K562 (cell line): ENCODE measurements around the gene KRTAP4-8. TPM values are rescaled to one million over a fixed set of nuclear protein-coding genes. Genes with fewer than 3 reads are reported as not detected.
"Not testable (repeated sequence)": the region's sequence is repeated elsewhere in the genome, so short reads cannot be mapped to it uniquely, and the experiment has no call there.

Source experiments
- ATAC-seq: fragments of 200-7000 bp; cut with Tn5 transposase; 3 replicates; pipeline ENCODE4 v1.9.1; 2020; ENCODE audit warnings: moderate library complexity
- BruUV-seq: library from RNA; stranded (reverse); fragments of 400-500 nt; replicated peaks from 2 replicates; lab custom pipeline; 2021; lab: Mats Ljungman, UMichigan
- CTCF ChIA-PET: fragments of 300-600 bp; formaldehyde crosslinking; extraction: SDS; loops from one replicate; lab custom pipeline; 2021; ENCODE audit warnings: low intra/inter-chr PET ratio; lab: Yijun Ruan, JAX
- POLR2A ChIA-PET: fragments of 300-600, 350-650 bp; sonication (Branson Sonifier 250); formaldehyde crosslinking; extraction: SDS; loops from one replicate; lab custom pipeline; 2021; ENCODE audit warnings: antibody characterized with exemption, inconsistent platforms; lab: Yijun Ruan, JAX
- DNase-seq, 4 experiments: peaks; one replicate each; pipeline versions ENCODE4 v3.0.0 to v3.0.0-alpha.2; 2011 to 2018; ENCODE audit warnings: low spot score in 3 of 4, mixed read lengths in 3 of 4; ENCODE audit errors: extremely low read depth in 1 of 4
- FAIRE-seq: peaks from 2 replicates; lab custom pipeline; 2011; peaks lifted over from hg19 to GRCh38; lab: Jason Lieb, UNC
- H2AFZ ChIP-seq: 2 replicates; pipeline ENCODE4 v1.6.0; 2011; ENCODE audit warnings: low read depth, low read length, control low read depth, inconsistent platforms
- H3K27ac ChIP-seq: fragments of 200-600 bp; 3 replicates; pipeline ENCODE4 v1.8.0; 2011; ENCODE audit warnings: low read depth, mild to moderate bottlenecking, control low read depth, inconsistent platforms, low read length, moderate library complexity, mixed read lengths; ENCODE audit errors: extremely low read depth
- H3K27me3 ChIP-seq, 2 experiments: fragments of 300-600 bp in 1 of 2; 2 replicates in 1 of 2; 3 replicates in 1 of 2; pipeline versions ENCODE4 v1.6.0 to v1.8.0; 2011; ENCODE audit warnings: inconsistent platforms in 2 of 2, low read length in 2 of 2, mild to moderate bottlenecking in 1 of 2, mixed read lengths in 1 of 2, moderate library complexity in 1 of 2; ENCODE audit not compliant: control insufficient read depth in 2 of 2, insufficient read depth in 2 of 2
- H3K36me3 ChIP-seq: fragments of 300-600 bp; 3 replicates; pipeline ENCODE4 v1.8.0; 2011; ENCODE audit warnings: mild to moderate bottlenecking, low read length, inconsistent platforms; ENCODE audit not compliant: control insufficient read depth, insufficient read depth
- H3K4me1 ChIP-seq, 2 experiments: fragments of 200-600 bp in 1 of 2; replicated peaks in 1 of 2; 2 replicates in 1 of 2; 3 replicates in 1 of 2; pipeline versions ENCODE4 v1.5.1 to v1.8.0; 2011; ENCODE audit warnings: inconsistent platforms in 2 of 2, low read length in 2 of 2, mild to moderate bottlenecking in 1 of 2, mixed read lengths in 1 of 2, moderate library complexity in 1 of 2; ENCODE audit not compliant: control insufficient read depth in 2 of 2, insufficient read depth in 2 of 2
- H3K4me2 ChIP-seq: 2 replicates; pipeline ENCODE4 v1.6.1; 2011; ENCODE audit warnings: low read length, control low read depth, inconsistent platforms, mixed read lengths; ENCODE audit not compliant: insufficient read depth
- H3K4me3 ChIP-seq: fragments of 200-600 bp; sonication (generic), shearing (Covaris generic); 2 replicates; pipeline ENCODE4 v1.5.1; 2016; ENCODE audit warnings: control low read depth, inconsistent platforms
- H3K79me2 ChIP-seq: fragments of 200-600 bp; 3 replicates; pipeline ENCODE4 v1.8.0; 2011; ENCODE audit warnings: low read length, inconsistent platforms; ENCODE audit not compliant: control insufficient read depth, insufficient read depth
- H3K9ac ChIP-seq, 2 experiments: 2 replicates each; pipeline versions ENCODE4 v1.6.0 to v1.6.1; 2011; ENCODE audit warnings: low read depth in 2 of 2, low read length in 2 of 2, control low read depth in 1 of 2, inconsistent platforms in 1 of 2, mild to moderate bottlenecking in 1 of 2, mixed read lengths in 1 of 2; ENCODE audit not compliant: insufficient read depth in 1 of 2
- H3K9me1 ChIP-seq: one replicate; pipeline ENCODE4 v1.6.0; 2011; ENCODE audit warnings: inconsistent platforms, mild to moderate bottlenecking, low read length, moderate library complexity; ENCODE audit not compliant: control insufficient read depth, insufficient read depth
- H3K9me3 ChIP-seq: replicated peaks from 2 replicates; pipeline ENCODE4 v1.5.1; 2011; ENCODE audit warnings: low read depth, low read length, inconsistent platforms; ENCODE audit not compliant: control insufficient read depth, insufficient read depth
- H4K20me1 ChIP-seq: replicated peaks from 2 replicates; pipeline ENCODE4 v1.6.1; 2011; ENCODE audit warnings: low read length, inconsistent platforms, mixed read lengths; ENCODE audit not compliant: control insufficient read depth, insufficient read depth
- ELF4 ChIP-seq: fragments of 450-650 bp; formaldehyde crosslinking; IDR thresholded peaks from 2 replicates; pipeline ENCODE4 v1.4.0; 2022; ENCODE audit warnings: missing genetic modification characterization
- MCM3 ChIP-seq: fragments of 450-650 bp; IDR thresholded peaks from 2 replicates; pipeline ENCODE4 v1.6.1; 2016
- RBM25 ChIP-seq: fragments of 200-400 bp; formaldehyde crosslinking; IDR thresholded peaks from 2 replicates; pipeline ENCODE4 v1.6.1; 2018; ENCODE audit warnings: low read length, low read depth, moderate library complexity; ENCODE audit not compliant: severe bottlenecking
- ZNF146 ChIP-seq: IDR thresholded peaks from one replicate; pipeline ENCODE4 v1.6.1; 2018; ENCODE audit warnings: missing compliant biosample characterization; ENCODE audit not compliant: unreplicated experiment
- WGBS: fragments of 100-300 bp; shearing (Covaris generic); methylation state at CpG from one replicate; pipeline ENCODE4 v1.1.6; 2016; ENCODE audit warnings: low coverage, mixed read lengths; ENCODE audit not compliant: insufficient coverage; ENCODE audit errors: missing lambda C conversion rate; 5-methylcytosine and 5-hydroxymethylcytosine counted together
- in situ Hi-C: fragments of 300-500 bp; cut with MboI; formaldehyde crosslinking; loops from 4 replicates; pipeline ENCODE4 v1.15.0; 2018; ENCODE audit warnings: inconsistent platforms, mixed read lengths
- intact Hi-C: fragments of 100-400 bp; cut with micrococcal nuclease; formaldehyde crosslinking; loops from 2 replicates; pipeline ENCODE4 v1.14.2; 2022
- polyA plus RNA-seq, 8 experiments: library from polyadenylated mRNA; depleted of rRNA in 4 of 8; stranded (reverse) in 5 of 8; unstranded in 3 of 8; fragments of >200 nt; fragmentation: Nextera tagmentation in 2 of 8; fragmentation: Illumina TruSeq in 1 of 8; extraction: Ambion mirVana in 2 of 8; extraction: Trizol in 1 of 8; gene quantifications; 2 replicates each; pipeline versions ENCODE4 v1.2.1 to v1.2.3, GENCODE V29; 2011 to 2014; ENCODE audit warnings: inconsistent platforms in 1 of 8, missing spikeins in 1 of 8
- total RNA-seq, 7 experiments: library from RNA; depleted of rRNA in 6 of 7; stranded (reverse); fragments of >200 nt in 6 of 7; fragmentation: Illumina TruSeq in 2 of 7; extraction: Trizol in 2 of 7; gene quantifications; 2 replicates each; pipeline versions ENCODE4 v1.2.1 to v1.2.3, GENCODE V29; 2011 to 2021; ENCODE audit warnings: low replicate concordance in 1 of 7

KRTAP4-8 gene
- total and polyA plus RNA-seq, 9 of the 15 experiments (the other 6 are each of a cell fraction or from before 2014, with no cell fraction given): not detected

DNA sequence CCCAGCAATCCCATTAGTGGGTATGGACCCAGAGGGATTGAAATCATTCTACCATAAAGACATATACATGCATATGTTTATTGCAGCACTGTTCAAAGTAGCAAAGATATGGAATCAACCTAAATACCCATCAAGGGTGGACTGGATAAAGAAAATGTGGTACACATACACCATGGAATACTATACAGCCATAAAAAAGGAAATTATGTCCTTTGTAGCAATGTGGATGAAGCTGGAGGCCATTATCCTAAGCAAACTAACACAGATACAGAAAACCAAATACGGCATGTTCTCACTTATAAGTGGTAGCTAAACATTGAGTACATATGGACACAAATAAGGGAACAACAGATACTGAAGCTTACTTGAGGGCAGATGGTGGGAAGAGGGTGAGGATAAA lies 40.4 kb downstream of the KRTAP4-8 start:
- Histone ChIP-seq H3K27ac (no peak overlapping the region), H4K20me1 (no peaks in the 10 kb centered on the region; the same call in 1 of the 2 replicates), H3K9me1 (no peaks in the 10 kb centered on the region), H3K4me3 (no peak overlapping the region), H3K4me1 (no peaks in the 10 kb centered on the region), H3K4me2 (no peak overlapping the region), H3K36me3 (no peaks in the 10 kb centered on the region), H2AFZ (no peak overlapping the region), H3K9ac (no peak overlapping the region), H3K79me2 (no peaks in the 10 kb centered on the region), H3K9me3 (no peaks in the 10 kb centered on the region), H3K27me3 (peaks cover 4 to 5% of the 10 kb centered on the region in 2 experiments; a peak in 4 of 5 replicates)
- in situ Hi-C loops (no loop called here), intact Hi-C loops (no loop called here)
- DNase-seq (no peak), ATAC-seq (no peak), FAIRE-seq (no peak)
- no TSS peak for BruUV-seq
- ChIA-PET CTCF (no interaction called here), POLR2A (no interaction called here)
- WGBS: 0% methylated on average over 1 of the region's 1 CpG
- TF ChIP-seq MCM3: no peak
- TF ChIP-seq ZNF146 (CRISPR knock-in tag): peak; percentile 92
- no peak for TF ChIP-seq ELF4 (CRISPR knock-in tag)
- TF ChIP-seq RBM25: peak; percentile 71

DNA sequence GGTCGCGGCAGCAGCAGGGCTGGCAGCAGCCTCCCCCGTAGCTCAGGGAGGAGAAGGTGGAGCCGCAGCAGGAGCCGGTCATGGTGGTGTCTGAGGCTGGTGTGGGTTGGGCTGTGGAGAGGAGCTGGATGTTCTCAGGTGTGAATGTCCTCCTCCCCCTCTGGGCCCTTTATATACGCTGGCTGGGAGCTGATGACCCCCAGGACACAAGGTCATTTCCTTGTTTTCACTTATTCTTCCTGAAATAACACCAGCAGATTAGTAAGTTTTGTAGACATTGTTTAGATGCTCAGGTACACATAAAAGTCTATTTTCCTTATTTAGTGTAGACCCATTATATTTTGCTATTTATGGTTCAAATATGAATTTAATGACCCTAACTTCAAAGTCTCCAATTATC lies 42.8 kb downstream of the KRTAP4-8 start, which contains the start of gene KRTAP2-2:
Gene KRTAP2-2 (minus strand): TSS at position 101 of the 400 bp plus-strand sequence. CDS start 19 bp downstream, at position 82.
- FAIRE-seq, H3K9me1 ChIP-seq, H4K20me1 ChIP-seq, ATAC-seq, H3K9me3 ChIP-seq, POLR2A ChIA-PET, H3K36me3 ChIP-seq, H3K4me1 ChIP-seq, H3K27me3 ChIP-seq, BruUV-seq, CTCF ChIA-PET, DNase-seq, H3K27ac ChIP-seq, in situ Hi-C loops, H3K4me2 ChIP-seq, H2AFZ ChIP-seq, intact Hi-C loops, H3K79me2 ChIP-seq, H3K4me3 ChIP-seq, H3K9ac ChIP-seq: not testable (repeated sequence)
- 0% methylated on average over 1 of the region's 6 CpGs for WGBS

GRCh38 chr17:41054556-41054955 lies 43.4 kb downstream of the KRTAP4-8 start:
- BruUV-seq, H3K9me3 ChIP-seq, intact Hi-C loops, H3K27me3 ChIP-seq, in situ Hi-C loops, H3K9me1 ChIP-seq, H3K79me2 ChIP-seq, H3K4me3 ChIP-seq, CTCF ChIA-PET, H3K4me1 ChIP-seq, POLR2A ChIA-PET, H2AFZ ChIP-seq, ATAC-seq, H3K4me2 ChIP-seq, H3K9ac ChIP-seq, DNase-seq, FAIRE-seq, H4K20me1 ChIP-seq, H3K36me3 ChIP-seq, H3K27ac ChIP-seq: not testable (repeated sequence)
- WGBS: under 1% methylated on average over 7 of the region's 9 CpGs
